Body of pancreas (tissue), 4 donors: ENCODE data around the gene HTR1E. TPM values are rescaled to one million over a fixed set of nuclear protein-coding genes. Genes with fewer than 3 reads are reported as not detected.

Experiments
- ATAC-seq: fragments of 150-250 bp; one replicate; pipeline ENCODE4 v1.9.1; 2016
- DNase-seq, 4 donors: peaks; one replicate each; pipeline ENCODE4 v3.0.0-alpha.2; 2019
- H3K27ac ChIP-seq, 4 donors: fragments of 200-600 bp; sonication (generic); 1 replicate in 3 of 4; 2 replicates in 1 of 4; pipeline versions ENCODE4 v1.5.1 to v1.6.1; 2016 to 2019; ENCODE audit warnings: mild to moderate bottlenecking in 1 of 4, mixed read lengths in 1 of 4, moderate library complexity in 1 of 4
- H3K27me3 ChIP-seq, 2 donors: fragments of 200-600 bp; sonication (generic); one replicate each; pipeline ENCODE4 v1.6.0; 2016; ENCODE audit warnings: mild to moderate bottlenecking in 1 of 2
- H3K36me3 ChIP-seq, 2 donors: fragments of 200-600 bp; sonication (generic); replicated peaks in 1 of 2; 2 replicates each; pipeline ENCODE4 v1.5.1; 2016; ENCODE audit warnings: low read depth in 2 of 2; ENCODE audit not compliant: insufficient read depth in 1 of 2
- H3K4me1 ChIP-seq: fragments of 200-600 bp; sonication (generic); one replicate; pipeline ENCODE4 v1.6.0; 2016
- H3K4me3 ChIP-seq, 2 donors: fragments of 200-600 bp; sonication (generic); 1 replicate in 1 of 2; 2 replicates in 1 of 2; pipeline ENCODE4 v1.5.1; 2016 to 2019
- H3K9me3 ChIP-seq, 3 donors: fragments of 200-600 bp; sonication (generic); 1 replicate in 2 of 3; 2 replicates in 1 of 3; pipeline ENCODE4 v1.5.1; 2016
- POLR2A ChIP-seq, 3 donors: fragments of 450-650 bp; IDR thresholded peaks; one replicate each; pipeline ENCODE4 v1.6.1; 2016; ENCODE audit warnings: antibody characterized with exemption in 3 of 3, mild to moderate bottlenecking in 2 of 3
- WGBS, 2 donors: methylation state at CpG; one replicate each; pipeline ENCODE4 v1.1.5; 2017; 5-methylcytosine and 5-hydroxymethylcytosine counted together
- intact Hi-C: fragments of 100-400 bp; cut with DNase I; formaldehyde crosslinking; loops from one replicate; pipeline ENCODE4 v1.15.1; 2023
- total RNA-seq, 2 donors: library from RNA; depleted of rRNA; stranded (reverse); fragments of >200 nt; gene quantifications; one replicate each; pipeline ENCODE4 v1.1.0, GENCODE V29; 2016
- TF ChIP-seq, protein P1 (sequence below), 7 experiments: fragments of 450-650 bp in 4 of 7; fragments of 200-600 bp in 3 of 7; sonication (generic) in 3 of 7; IDR thresholded peaks; one replicate each; pipeline ENCODE4 v1.5.1; 2016 to 2019; ENCODE audit warnings: antibody characterized with exemption in 7 of 7

The HTR1E gene
- total RNA-seq, 2 donors from 2014 or later = not detected

GRCh38 chr6:87012035-87012434 lies 74.7 kb downstream of the HTR1E start:
- no peaks in the 10 kb centered on the region for H3K4me1 ChIP-seq
- no peaks in the 10 kb centered on the region for H3K36me3 ChIP-seq
- ATAC-seq = no peak
- H3K4me3 ChIP-seq = no peak overlapping the region
- WGBS, 2 donors = 86 to 93% methylated on average over 3 of the region's 3 CpGs
- intact Hi-C loops = no loop called here
- no peak overlapping the region for H3K27ac ChIP-seq
- no peak for DNase-seq
- no peaks in the 10 kb centered on the region for H3K9me3 ChIP-seq
- no peaks in the 10 kb centered on the region for H3K27me3 ChIP-seq
- TF ChIP-seq, protein P1, sequence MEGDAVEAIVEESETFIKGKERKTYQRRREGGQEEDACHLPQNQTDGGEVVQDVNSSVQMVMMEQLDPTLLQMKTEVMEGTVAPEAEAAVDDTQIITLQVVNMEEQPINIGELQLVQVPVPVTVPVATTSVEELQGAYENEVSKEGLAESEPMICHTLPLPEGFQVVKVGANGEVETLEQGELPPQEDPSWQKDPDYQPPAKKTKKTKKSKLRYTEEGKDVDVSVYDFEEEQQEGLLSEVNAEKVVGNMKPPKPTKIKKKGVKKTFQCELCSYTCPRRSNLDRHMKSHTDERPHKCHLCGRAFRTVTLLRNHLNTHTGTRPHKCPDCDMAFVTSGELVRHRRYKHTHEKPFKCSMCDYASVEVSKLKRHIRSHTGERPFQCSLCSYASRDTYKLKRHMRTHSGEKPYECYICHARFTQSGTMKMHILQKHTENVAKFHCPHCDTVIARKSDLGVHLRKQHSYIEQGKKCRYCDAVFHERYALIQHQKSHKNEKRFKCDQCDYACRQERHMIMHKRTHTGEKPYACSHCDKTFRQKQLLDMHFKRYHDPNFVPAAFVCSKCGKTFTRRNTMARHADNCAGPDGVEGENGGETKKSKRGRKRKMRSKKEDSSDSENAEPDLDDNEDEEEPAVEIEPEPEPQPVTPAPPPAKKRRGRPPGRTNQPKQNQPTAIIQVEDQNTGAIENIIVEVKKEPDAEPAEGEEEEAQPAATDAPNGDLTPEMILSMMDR (IDR thresholded peaks at IDR 0.05) = no peak
- no peak for TF ChIP-seq POLR2A (IDR thresholded peaks at IDR 0.05)

- no peak for ATAC-seq
Observed at GRCh38 chr6:87012743-87013142, 75.4 kb downstream of the HTR1E start.

GRCh38 chr6:87016772-87017171 lies 79.4 kb downstream of the HTR1E start:
- 58 to 64% methylated on average over 2 of the region's 2 CpGs for WGBS, 2 donors
- no peak overlapping the region for H3K27ac ChIP-seq
- no peak overlapping the region for H3K4me3 ChIP-seq
- no peak for DNase-seq
- intact Hi-C loops = no loop called here
- H3K9me3 ChIP-seq = no peaks in the 10 kb centered on the region
- ATAC-seq = no peak
- TF ChIP-seq POLR2A (IDR thresholded peaks at IDR 0.05) = no peak
- TF ChIP-seq, protein P1 (IDR thresholded peaks at IDR 0.05) = no peak
- no peaks in the 10 kb centered on the region for H3K4me1 ChIP-seq
- H3K27me3 ChIP-seq = no peaks in the 10 kb centered on the region
- H3K36me3 ChIP-seq = no peaks in the 10 kb centered on the region

More at GRCh38 chr6:87012743-87013142, 75.4 kb downstream of the HTR1E start:
- Histone ChIP-seq H3K36me3 (no peaks in the 10 kb centered on the region), H3K27me3 (no peaks in the 10 kb centered on the region), H3K27ac (no peak overlapping the region), H3K4me3 (no peak overlapping the region), H3K4me1 (no peaks in the 10 kb centered on the region), H3K9me3 (no peaks in the 10 kb centered on the region)
- no peak for DNase-seq
- intact Hi-C loops = no loop called here
- WGBS, 2 donors = 61 to 62% methylated on average over 3 of the region's 3 CpGs
- TF ChIP-seq, protein P1 (IDR thresholded peaks at IDR 0.05) = no peak
- TF ChIP-seq POLR2A (IDR thresholded peaks at IDR 0.05) = no peak

DNA sequence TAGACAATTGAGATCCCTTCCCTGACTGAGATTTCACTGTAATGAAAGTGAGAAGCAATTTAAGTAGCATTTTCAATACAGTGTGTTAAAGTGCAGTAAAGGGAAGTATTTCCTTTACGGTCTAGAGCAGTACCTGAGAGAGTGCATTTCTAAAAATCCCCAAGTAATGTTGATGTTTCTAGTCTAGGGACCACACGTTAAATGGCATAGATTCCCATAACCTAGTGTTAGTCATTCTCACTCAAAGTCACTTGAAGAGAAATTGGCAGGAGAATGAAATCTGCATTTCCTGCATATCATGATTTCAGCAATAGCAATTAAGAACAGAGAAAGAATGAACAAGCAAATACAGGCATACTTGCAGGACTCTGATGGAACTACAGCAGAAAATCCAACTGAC lies 89.7 kb downstream of the HTR1E start:
- WGBS, 2 donors = 65 to 76% methylated on average over 2 of the region's 2 CpGs
- Histone ChIP-seq H3K4me1 (no peaks in the 10 kb centered on the region), H3K9me3 (no peaks in the 10 kb centered on the region), H3K4me3 (no peak overlapping the region), H3K36me3 (no peaks in the 10 kb centered on the region), H3K27me3 (no peaks in the 10 kb centered on the region), H3K27ac (no peak overlapping the region)
- DNase-seq (no peak), ATAC-seq (no peak)
- intact Hi-C loops = no loop called here
- no peak for TF ChIP-seq POLR2A (IDR thresholded peaks at IDR 0.05)
- TF ChIP-seq, protein P1 (IDR thresholded peaks at IDR 0.05) = no peak

GRCh38 chr6:87029711-87030314 lies 92.5 kb downstream of the HTR1E start:
- Histone ChIP-seq H3K27me3 (no peaks in the 10 kb centered on the region), H3K4me3 (no peak overlapping the region), H3K36me3 (no peaks in the 10 kb centered on the region), H3K4me1 (no peaks in the 10 kb centered on the region), H3K9me3 (no peaks in the 10 kb centered on the region), H3K27ac (no peak overlapping the region)
- intact Hi-C loops = no loop called here
- ATAC-seq (no peak), DNase-seq (peak in 1 of 4 donors; percentile 23)
- WGBS, 2 donors = 46 to 52% methylated on average over 3 of the region's 3 CpGs
- TF ChIP-seq POLR2A (IDR thresholded peaks at IDR 0.05) = no peak
- TF ChIP-seq, protein P1 (IDR thresholded peaks at IDR 0.05) = peak; percentile 29 to 65 (median 51)
